HG03432 (cell line): Measurements from ENCODE around the gene FLT3LG.

Experiments
- ATAC-seq: cut with Tn5 transposase; IDR thresholded peaks from one replicate; pipeline ENCODE4 v1.9.1; 2021; ENCODE audit warnings: mild to moderate bottlenecking, moderate library complexity; ENCODE audit not compliant: unreplicated experiment

The FLT3LG gene

GRCh38 chr19:49473868-49474541 is at the start of gene FLT3LG:
FLT3LG (plus strand) TSS chr19:49474215; CDS start chr19:49474640, 425 bp downstream.
- ATAC-seq = peak; percentile 58

- no peak for ATAC-seq
Observed at GRCh38 chr19:49425178-49425577, 48.8 kb upstream of the FLT3LG start, which contains the start of gene GFY. GFY (plus strand) TSS chr19:49425388; CDS start chr19:49426431, 1,043 bp downstream.

DNA sequence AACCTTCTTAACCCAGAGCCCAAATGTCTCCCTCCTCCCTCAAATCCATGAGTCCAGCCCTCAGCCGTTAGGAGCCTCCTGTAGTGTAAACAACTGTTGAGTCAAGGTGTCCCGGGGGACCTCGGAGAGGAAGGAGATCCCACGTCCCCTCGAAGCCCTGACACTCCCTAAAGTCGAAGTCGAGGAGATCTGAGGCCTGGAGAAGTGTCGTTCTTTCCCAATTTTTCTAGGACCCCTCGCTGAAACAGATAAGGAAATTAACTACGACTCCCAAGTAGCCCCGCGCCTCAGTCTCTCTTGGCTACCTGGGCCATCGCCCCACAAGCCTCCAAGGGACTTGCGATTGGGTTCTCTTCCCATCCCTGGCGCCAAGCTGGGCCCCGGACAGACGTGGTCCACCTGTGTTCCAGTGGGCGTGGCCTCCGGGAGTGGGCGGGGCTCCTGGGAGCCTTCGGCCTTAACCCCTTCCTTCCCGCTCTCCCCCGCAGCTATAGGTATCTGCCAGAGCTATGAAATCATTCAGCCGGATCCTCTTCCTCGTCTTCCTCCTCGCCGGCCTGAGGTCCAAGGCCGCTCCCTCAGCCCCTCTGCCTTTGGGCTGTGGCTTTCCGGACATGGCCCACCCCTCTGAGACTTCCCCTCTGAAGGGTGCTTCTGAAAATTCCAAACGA is 48.0 kb upstream of the FLT3LG start:
- no peak for ATAC-seq

GRCh38 chr19:49427339-49427738 is 46.7 kb upstream of the FLT3LG start:
- ATAC-seq = no peak

DNA sequence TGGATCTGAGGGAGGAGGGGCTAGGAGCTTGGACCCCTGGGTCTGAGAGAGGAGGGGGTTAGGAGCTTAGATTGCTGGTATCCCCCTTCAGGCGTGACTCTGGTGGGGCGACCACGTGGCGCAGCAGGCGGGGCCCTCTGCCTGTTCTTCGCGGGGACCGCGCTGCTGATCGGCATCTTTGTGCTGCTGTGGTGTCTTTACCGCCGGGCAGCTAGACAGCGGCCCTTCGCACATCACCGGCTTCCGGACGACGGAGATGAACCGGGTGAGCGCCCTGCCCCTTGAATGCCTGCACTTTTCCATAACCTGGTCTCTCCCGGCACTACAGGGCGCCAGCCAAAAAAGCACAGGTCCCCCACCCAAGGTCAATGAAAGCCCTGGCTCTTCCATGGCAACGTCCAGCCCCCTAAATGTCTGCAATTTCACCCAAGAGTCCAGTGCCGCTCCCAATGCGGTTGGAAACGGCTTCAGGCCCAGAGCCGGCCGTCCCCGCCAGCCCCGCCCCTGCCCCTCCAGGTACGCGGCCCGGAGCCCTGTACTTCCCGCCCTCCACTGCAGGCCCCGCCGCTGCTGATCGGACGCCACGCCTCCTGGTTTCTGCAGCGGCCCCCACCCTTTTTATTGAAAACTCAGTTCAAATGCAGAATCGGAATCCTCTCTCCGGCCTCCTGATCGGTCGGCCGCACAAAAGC is 46.0 kb upstream of the FLT3LG start:
- no peak for ATAC-seq

- ATAC-seq = no peak
Observed at GRCh38 chr19:49428547-49429451, 45.2 kb upstream of the FLT3LG start.

GRCh38 chr19:49430172-49430677 is 43.8 kb upstream of the FLT3LG start:
- no peak for ATAC-seq

DNA sequence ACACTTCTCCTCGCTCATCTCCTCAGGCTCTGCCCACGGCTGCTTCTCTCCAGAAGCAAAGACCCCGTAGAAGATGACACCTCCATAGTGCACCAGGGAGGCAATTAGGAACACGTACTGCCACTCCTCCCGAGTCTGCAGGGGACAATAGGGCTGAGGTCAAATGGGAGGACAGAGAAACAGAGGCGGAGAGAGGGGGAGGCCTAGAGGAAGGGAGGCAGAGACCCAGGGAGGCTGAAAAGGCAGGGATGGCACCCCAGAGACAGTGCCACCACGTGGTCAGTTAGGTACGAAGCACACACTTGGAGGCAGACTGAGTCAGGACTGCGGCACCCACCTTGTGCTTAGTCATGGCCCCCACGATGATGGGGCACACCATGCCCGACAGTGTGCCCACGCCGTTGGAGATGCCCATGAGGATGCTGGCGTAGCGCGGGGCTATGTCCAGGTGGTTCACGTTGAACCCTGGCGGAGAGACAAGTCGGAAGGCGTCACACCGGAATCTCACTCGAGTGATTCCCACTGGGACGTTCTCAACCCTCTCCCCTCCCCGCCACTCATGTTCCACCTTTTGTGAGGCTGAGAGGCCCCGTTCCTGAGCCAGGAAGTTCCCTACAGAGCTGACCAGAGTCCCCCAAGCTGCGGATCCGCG is 43.2 kb upstream of the FLT3LG start:
- ATAC-seq = no peak

DNA sequence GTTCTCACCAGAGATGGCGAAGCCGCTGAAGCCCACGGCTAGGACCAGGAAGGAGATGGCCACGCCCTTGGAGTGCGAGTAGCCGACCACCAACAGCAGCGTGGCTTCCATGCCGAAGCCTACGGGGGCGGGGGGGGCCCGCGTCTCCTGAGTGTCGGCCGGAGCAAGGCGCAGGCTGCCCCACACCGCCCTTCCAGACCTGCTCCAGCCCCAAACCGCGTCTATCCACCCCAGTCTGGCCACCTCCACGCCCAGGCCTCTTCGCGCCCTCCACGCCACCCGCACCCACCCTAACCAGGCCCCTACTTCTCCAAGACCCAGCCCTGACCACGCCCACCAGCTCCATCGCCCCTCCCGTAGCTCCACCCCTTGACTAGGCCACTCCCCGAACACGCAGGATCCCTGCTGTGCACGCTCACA is 42.7 kb upstream of the FLT3LG start:
- ATAC-seq = no peak

DNA sequence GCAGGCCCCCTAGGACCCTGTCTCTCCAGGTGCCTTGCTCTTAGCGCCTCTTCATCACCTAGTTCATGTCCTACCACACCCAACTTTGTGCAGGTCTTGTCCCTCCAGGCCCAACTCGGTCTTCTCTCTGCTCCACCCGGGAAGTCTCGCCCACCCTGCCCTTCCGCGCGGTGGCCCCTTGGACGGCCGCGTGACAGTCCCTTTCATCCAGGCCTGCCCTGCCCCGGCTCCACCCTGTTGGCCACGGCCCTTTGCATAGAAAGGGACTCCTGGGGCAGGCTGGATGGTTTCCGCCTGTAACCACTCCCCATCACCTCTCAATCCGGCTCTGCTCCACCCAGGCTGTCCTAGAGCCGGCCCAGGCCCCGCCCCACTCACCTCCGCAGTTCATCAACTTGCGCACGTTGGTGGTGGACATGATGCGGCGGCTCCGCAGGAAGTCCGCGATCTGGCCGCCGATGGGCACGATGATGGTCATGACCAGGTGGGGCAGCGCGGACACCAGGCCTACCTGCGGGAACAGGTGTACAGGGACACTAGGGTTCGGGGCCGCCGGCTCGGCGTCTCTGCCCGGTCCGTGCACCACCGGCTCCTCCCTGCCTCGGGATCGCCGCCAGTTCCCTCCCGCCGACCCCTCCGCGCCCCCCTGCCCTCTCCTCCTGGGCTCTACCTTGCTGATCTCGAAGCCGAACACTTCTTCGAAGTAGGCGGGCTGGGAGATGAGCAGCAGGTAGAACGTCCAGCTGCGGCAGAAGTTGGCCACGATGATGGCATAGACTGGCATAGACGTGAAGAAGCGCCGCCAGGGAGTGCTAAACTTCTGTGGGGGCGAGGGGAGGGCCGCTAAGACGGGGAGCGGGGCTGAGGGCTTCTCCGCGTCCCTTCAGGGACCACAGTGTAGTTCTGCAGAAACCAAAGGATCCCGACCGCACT is 41.6 kb upstream of the FLT3LG start:
- no peak for ATAC-seq

GRCh38 chr19:49433240-49433901 is 40.6 kb upstream of the FLT3LG start:
- no peak for ATAC-seq

DNA sequence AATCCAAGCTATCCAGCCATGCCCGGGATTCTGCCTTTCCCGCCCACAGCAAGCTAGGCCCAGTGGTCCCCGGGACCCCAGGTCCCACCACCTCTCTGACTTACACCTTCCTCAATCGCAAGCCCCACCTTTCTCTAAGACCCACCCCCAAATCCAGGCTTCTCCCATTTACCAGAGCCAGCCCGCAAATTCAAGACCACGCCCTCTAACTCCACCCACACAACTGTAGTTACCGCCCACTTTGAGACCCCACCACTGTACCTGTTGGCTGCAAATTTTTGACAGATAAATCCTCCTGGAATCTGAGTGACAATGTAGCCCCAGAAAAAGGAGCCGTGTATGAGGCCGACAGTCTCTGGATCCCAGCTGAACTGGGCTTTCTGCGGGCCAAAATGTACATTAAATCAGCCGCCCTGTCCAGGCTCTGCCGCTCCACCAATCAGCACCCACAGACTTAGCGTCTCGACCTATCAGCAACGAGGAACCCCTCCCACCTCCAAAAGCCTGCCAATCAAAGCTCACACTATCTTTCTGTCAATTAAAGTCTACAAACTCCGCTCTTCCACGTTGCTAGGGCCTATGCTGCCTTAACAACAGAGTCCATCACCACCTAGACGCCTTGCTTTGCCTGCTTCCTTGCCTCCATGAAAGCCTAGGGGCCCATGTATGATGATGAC is 39.0 kb upstream of the FLT3LG start:
- ATAC-seq = no peak

DNA sequence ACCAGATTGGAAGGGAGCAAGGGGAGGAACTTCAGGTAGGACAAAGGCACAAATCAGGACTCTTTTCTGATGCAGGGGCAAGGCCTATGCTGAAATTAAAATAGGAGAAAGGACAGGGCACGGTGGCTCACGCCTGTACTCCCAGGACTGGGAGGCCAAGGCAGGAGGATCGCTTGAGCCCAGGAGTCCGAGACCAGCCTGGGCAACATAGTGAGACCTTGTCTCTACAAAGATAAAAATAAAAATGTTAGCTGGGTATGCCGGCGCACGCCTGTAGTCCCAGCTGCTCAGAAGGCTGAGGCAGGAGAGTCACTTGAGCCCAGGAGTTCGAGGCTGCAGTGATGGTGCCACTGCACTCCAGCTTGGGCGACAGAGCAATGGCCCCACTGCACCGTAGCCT is 38.3 kb upstream of the FLT3LG start:
- ATAC-seq = no peak

GRCh38 chr19:49436381-49437017 is 37.5 kb upstream of the FLT3LG start:
- ATAC-seq = no peak

DNA sequence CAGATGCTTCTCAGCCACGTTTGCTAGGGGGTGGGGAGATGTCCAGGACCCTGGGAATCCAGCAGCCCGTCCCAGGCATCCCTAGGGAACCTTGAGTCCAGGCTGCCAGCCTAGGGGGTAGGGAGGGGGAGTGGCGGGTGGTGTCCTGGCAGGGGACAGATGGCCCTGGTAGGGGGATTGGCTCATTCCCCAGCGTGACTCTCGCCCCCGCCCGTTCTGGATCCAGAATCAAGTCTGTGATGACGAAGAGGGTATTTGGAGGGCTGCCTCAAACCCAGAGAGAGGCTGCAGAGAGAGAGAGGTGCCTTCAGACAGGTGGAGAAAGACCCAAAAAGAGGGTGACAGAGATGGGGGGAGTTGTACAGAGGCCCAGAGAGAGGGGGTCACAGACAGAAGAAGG is 36.8 kb upstream of the FLT3LG start:
- ATAC-seq = no peak

- no peak for ATAC-seq
Observed at GRCh38 chr19:49438261-49438660, 35.8 kb upstream of the FLT3LG start.

DNA sequence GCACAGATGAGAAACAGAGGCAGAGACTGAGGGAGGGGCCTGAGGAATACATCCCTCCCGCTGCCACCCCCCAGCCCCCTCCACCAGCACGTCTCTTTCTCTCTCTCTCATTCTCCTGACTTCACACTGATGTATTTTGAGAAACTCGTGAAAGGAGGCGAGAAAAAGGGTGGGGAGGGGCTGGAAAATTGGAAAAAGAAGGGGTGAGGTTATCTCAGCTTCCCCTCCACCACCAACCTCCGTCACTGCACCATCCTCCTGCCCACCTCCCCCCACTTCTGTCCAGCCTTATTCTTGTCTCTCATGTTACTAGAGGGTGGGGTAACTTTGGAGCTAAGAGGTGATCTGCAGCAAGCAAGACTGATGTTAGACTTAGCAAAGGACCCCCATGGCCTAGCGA is 34.2 kb upstream of the FLT3LG start:
- no peak for ATAC-seq
